HG03280 (cell line): Measurements from ENCODE around the gene CCDC120.

ENCODE experiments used
- ATAC-seq: cut with Tn5 transposase; IDR thresholded peaks from one replicate; pipeline ENCODE4 v1.9.1; 2021; ENCODE audit warnings: mild to moderate bottlenecking, moderate library complexity; ENCODE audit not compliant: unreplicated experiment

CCDC120 gene, protein sequence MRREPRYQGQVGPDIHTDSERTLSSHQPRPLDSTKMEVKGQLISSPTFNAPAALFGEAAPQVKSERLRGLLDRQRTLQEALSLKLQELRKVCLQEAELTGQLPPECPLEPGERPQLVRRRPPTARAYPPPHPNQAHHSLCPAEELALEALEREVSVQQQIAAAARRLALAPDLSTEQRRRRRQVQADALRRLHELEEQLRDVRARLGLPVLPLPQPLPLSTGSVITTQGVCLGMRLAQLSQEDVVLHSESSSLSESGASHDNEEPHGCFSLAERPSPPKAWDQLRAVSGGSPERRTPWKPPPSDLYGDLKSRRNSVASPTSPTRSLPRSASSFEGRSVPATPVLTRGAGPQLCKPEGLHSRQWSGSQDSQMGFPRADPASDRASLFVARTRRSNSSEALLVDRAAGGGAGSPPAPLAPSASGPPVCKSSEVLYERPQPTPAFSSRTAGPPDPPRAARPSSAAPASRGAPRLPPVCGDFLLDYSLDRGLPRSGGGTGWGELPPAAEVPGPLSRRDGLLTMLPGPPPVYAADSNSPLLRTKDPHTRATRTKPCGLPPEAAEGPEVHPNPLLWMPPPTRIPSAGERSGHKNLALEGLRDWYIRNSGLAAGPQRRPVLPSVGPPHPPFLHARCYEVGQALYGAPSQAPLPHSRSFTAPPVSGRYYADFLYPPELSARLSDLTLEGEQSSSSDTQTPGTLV

DNA sequence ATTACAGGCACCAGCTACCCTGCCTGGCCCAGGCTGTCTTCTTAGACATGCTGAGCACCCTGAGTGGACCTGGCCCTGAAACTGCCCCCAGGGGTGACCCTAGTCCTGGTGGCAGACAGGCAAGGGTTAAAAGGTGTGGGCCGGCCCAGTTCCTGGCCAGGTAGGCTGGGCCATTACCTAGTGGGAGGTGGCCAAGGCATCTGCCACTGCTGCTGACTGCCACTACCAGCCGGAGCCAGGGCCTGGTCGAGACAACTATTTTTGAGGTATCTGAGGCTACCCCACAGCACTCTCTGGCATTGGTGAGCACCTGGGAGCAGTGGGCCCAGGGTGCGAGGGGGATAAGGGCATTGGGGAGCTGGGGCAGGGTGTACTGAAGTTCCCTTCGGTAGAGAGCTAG, at the start of gene CCDC120:
CCDC120 (plus strand) TSS at position 206 of the 400 bp plus-strand sequence. CDS start 3,043 bp downstream, outside the sequence.
- no peak for ATAC-seq

GRCh38 chrX:49019050-49019449, 39.7 kb upstream of the CCDC120 start:
- ATAC-seq: no peak

GRCh38 chrX:49019599-49020249, 39.1 kb upstream of the CCDC120 start:
- no peak for ATAC-seq

DNA sequence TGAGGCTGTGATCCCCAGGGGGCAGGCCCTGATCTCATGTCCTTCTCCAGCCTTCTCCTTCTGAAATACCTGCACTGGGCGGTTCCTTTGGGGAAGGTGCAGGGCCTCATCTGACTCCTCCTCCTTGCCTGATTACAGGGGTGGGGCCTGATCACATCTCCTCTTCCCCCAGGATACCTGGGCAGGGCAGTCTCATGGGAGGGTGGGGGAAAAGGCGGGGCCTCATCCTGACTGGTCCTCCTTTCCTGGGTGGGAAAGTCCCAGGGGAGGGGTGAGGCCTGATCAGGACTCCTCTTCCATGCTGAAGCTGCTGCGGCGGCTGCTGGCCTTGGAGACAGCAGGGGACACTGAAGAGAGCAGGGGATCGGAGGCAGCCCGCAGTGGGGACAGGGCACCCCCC, 28.9 kb upstream of the CCDC120 start:
- ATAC-seq: no peak

- no peak for ATAC-seq
Measured at GRCh38 chrX:49030283-49030682, 28.5 kb upstream of the CCDC120 start.

GRCh38 chrX:49037883-49038475, 20.8 kb upstream of the CCDC120 start:
- ATAC-seq: no peak

- no peak for ATAC-seq
Measured at GRCh38 chrX:49039598-49040375, 19.0 kb upstream of the CCDC120 start.

GRCh38 chrX:49040376-49040955, 18.3 kb upstream of the CCDC120 start:
- no peak for ATAC-seq

DNA sequence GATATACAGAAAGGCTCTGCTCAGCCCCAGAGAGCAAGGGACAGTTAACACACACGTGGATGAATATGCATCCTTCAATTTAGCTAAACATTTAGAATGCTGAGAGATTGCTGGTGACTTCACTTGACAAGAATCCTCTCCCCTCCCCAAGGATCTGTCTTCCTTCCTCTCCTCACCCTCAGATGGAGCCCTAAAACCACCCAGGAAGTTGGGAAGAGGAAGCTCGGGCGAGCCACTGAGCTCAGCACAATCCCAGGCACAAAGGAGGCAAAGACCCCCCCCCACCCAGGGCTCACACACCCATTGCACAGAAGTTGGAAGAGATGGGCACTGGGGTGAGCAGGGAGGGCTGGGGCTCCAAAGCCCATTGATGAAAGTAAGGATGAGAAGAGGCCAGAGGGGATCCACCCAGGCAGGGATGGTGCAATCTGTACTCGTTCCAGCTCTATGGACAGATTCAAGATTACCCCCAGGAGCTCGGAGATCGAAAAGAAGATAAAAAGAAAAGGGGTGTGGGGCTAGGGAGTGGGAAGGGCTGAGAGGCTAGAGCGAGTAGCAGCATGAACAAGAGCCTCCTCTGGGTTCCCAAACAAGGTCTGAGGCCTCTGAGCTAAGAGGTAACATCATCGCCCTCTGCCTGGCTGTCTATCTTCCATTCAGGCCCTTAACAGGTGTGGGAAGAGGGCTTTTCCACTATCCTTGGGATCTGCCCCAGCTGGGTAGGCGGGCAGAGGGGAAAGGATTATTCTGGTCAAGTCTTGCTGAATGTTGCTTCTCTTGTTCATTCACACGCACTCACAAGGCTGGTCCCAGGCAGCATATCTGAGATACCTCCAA, 16.8 kb upstream of the CCDC120 start:
- ATAC-seq: no peak

DNA sequence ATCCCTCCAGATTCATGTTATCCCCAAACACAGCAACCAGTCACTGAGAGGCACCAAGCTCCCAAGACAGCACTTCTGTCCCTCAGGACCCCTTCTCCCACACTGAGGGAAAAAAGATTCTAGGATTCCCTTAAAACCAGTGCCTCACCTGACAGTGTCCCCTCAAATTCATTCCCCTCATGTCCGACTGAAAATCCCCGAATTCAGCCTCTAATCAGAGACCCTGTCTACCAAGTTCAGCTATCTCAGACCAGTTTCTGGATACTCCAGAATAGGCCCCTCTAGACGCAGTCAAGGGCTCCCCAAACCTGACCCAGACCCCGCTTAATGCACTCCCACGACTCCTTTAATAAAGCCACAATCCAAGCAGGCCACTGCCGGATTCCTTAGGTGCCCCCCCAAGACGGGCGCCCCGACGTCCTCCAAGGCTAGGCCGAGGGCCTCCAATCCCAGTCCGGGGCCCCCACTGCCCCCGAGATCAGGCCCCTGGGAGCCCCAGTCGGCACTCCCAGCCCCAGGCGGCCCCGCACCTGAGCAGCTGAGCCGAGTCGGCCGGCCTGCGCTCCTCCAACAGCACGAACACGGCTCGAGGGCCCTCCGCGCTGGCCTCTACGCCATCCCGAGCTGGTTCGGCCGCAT, 16.1 kb upstream of the CCDC120 start:
- ATAC-seq: peak; percentile 11

DNA sequence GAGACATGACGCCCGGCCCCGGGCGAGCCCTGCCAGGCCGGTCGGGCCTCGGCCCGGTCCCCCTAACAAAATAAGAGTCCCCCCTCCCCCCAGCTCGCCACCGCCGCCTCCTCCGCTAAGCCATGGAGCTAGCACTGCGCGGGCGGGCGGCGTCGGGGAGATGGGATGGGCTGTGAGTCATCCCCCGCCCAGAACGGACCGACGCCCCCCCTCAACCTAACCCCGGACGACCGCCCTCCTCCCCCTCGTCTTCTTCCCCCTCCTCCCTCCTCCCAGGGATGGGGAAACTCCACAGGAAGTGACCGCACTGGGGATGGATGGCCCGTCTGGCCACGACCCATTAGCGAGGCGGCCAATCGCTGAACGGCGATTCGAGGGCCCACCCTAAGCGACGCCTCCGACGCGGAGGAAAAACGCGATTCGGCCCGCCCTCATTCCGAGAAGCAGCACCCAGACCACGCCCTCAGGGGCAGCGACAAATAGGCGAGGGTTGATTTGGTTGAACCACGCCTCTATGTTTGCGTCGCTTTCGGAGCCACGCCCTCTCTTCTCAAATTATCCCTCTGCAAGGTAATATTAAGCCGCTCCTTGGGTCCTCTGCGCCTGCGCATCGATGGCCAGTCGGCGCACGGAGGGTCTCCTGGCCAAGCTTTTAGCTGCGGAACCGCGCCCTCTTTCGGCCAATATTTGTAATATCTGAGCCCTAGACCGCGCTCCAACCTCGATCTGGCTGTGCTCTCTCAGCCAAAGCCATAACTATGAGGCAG, 15.4 kb upstream of the CCDC120 start, which contains the start of gene TFE3:
TFE3 (minus strand) TSS at position 138 of the 767 bp plus-strand sequence; CDS start at position 7, 131 bp downstream.
- peak; percentile 88 for ATAC-seq

- ATAC-seq: no peak
Measured at GRCh38 chrX:49043987-49044281, 14.9 kb upstream of the CCDC120 start.

DNA sequence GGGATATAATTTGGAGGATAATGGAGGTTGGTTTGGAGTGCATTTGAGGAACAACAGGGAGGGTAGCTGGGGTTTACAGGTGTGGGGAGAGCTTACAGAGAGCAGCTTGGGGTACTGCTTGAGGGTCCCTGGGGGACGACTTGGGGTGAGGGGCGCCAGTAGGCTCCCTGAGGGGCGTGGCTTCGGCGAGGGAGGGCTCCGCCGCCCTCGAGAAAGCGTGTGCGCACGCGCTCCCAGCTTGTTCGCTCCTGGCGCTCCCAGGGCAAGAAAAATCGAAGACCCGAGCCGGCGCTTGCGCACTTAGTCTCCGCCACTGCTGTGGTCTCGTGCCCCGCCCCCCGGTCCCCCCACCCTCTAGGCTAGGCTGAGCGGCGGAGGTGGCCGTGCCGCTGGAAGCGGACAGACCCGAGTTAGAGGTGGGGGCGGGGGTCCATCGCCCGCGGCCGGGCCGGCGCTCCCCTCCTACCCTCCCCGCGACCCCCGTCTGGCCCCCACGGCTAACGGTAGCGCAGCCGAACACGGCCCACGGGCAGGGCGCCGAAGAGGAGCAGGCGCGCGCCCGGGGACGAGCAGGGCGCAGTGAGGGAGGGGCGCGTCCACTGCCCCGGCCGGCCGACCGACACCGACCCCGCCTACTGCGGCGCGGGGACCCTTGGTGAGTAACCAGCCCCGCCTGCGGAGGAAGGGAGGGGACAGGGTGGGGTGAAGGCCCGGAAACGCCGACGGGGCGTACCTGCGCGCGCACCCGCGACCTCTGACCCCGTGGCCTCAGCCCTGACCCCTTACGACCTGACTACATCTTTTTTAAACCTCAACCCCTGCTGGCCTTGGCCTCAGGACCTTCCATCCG, 5.4 kb upstream of the CCDC120 start:
- no peak for ATAC-seq

GRCh38 chrX:49054073-49054762, 4.6 kb upstream of the CCDC120 start:
- no peak for ATAC-seq

DNA sequence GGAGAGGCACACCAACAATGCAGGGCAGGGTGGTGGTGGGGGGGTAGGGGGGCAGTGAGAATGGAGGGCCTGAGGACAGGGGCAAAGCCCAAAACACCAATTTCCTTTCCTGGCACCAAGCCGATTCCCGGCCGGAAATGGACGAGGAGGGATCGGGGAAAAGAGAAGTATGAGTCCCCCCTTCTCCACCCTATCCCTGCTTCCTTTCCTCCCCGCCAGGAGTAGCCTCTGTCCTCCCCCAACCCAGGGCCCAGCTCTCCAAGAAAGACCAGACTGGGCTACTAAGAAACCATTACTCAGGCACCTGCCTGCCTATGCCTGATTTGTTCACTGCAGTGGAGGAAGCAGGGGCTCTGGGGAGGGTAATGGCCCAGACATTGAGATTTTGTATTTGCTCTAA, 402 bp downstream of the CCDC120 start:
- no peak for ATAC-seq

GRCh38 chrX:49059681-49060085, 884 bp downstream of the CCDC120 start:
- ATAC-seq: no peak

DNA sequence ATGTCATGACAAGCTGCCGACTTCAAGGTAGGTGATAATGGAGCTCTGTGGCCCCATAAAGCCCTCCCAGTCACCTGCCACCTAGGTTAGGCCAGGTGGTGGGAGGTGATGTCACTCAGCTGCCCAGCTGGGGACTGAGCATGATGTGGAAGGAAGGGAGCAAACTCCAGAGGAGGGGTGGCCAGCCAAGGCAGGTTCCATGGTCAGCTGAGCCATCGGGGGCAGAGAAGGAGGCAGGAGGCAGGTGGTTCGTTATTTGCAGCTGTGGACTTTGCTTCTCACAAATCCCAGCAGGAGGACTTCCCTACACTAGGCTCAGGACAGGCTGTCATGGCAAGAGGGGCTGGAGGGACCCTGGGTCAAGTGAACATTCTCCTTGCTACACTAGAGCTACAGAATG, 2.1 kb downstream of the CCDC120 start:
- no peak for ATAC-seq
